HS-5 (cell line): ENCODE results near the gene AP2A2.

ENCODE experiments used
- DNase-seq: peaks from one replicate; pipeline ENCODE4 v3.0.0-alpha.2; 2012; ENCODE audit warnings: low read depth

The AP2A2 gene

DNA sequence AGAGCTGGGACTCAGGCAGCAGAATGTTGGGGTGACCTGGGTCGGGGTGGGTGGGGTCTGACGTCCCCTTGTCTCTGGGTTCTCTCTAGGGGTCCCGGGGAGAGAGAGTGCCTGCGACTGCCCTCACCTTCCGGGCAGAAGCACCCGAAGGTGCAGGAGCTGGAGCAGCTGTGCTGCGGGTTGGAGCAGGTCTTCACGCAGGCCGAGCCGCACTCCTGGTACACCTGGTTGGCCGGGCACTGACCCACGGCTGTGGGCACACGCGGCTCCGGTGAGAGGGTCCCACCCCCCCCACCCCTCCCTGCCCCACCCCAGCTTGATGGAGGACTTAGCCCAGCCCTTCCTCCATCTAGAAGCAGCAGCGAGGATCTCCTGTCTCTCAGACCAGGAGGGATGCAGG lies 104.4 kb downstream of the AP2A2 start:
- no peak for DNase-seq

GRCh38 chr11:1030556-1030955 lies 104.9 kb downstream of the AP2A2 start:
- no peak for DNase-seq

DNA sequence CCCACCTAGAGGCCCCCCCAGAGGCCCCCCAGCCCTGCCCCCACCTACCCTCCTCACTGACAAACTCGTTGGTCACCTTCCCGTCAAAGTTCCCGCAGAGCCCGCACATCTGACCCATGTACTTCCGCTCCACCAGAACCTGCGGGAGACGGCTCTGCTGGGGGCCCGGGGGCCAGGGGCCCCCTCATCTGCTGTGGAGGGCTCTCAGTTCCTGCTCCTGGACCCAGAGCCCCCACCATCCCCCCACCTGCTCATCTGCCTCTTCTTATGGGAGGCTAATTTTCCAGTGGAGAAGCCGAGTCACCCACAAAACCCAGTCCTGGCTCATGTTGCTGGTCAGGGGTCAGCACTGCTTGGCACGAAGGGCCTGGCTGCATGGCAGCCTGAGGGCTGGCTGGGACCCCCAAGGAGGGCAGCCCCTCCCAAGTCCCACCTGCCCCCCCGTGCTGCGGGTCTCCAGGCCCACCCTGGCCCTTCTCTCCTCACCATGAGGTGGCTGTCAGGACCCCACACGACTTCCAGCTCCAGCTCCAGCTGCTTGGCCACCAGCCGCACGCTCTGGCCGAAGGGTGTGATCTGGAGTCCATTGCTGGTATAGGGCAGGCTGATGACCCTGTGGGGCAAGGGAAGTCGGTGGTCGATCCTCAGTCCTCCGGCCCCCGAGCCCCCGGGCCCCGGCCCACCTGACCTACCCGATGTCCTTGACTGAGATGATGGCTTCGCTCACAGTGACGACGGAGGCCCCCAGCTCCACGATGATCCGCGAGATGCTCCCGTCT lies 105.6 kb downstream of the AP2A2 start:
- no peak for DNase-seq

DNA sequence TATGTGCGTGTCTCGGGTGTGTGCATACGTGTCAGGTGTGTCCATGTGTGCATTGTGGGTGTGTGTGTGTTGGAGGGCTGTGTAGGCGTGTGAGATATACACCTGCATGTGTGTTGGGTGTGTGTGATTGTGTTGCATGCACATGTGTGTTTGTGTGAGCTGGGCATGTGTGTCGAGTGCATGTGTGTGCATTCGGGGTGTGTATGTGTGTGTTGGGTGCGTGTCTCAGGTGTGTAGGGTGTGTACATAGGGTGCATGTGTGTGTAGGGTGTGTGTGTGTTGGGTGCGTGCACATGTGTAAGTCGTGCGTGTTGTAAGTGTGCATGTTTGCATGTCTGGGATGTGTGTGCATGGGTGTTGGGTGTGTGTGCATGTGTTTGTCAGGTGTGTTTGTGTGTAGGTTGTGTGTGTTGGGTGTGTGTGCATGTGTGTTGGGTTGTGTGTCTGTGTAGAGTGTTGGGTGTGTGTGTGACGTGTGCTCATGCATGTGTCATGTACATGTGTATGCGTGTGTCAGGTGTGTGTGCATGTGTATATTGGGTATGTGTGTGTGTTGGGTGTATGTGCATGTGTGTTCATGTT lies 106.7 kb downstream of the AP2A2 start:
- DNase-seq = no peak

DNA sequence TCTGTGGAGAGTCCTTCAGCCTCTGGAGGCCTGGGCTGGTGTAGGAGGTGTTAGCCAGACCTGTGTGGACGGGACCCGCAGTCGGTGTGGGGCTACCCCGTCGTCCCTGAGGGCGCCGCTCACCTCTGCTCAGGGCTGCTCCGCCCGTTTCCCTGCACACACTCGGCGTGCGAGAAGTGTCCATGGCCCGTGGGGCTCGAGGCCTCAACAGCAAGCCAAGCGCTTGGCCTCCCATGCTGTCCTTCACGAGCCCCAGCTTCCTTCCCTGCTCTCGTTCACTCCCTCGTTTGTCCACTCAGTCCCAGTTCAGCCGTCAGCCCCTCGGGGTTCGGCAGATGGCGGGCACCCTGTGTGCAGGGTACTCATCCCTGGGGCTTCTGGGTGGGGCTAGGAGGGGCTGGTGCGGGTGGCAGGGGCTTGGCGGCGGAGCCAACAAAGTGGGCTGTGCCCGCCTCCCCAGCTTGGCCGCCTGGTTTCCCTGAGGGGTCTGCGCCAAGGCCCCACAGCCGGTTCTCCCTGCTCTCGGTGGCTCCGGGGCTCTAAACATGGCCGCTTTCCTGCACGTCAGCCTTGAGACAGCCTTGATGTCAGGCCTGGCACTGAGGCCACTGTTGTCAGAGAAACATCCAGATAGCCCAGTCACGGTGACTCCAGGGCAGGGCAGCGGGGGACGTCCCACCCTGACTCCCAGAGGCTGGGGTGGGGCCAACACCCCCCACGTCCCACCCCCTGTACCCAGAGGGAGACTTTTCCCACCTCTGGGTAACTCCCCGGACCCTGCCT lies 107.5 kb downstream of the AP2A2 start:
- DNase-seq = no peak

- no peak for DNase-seq
These were observed 108.3 kb downstream of the AP2A2 start for GRCh38 chr11:1034001-1034400.

DNA sequence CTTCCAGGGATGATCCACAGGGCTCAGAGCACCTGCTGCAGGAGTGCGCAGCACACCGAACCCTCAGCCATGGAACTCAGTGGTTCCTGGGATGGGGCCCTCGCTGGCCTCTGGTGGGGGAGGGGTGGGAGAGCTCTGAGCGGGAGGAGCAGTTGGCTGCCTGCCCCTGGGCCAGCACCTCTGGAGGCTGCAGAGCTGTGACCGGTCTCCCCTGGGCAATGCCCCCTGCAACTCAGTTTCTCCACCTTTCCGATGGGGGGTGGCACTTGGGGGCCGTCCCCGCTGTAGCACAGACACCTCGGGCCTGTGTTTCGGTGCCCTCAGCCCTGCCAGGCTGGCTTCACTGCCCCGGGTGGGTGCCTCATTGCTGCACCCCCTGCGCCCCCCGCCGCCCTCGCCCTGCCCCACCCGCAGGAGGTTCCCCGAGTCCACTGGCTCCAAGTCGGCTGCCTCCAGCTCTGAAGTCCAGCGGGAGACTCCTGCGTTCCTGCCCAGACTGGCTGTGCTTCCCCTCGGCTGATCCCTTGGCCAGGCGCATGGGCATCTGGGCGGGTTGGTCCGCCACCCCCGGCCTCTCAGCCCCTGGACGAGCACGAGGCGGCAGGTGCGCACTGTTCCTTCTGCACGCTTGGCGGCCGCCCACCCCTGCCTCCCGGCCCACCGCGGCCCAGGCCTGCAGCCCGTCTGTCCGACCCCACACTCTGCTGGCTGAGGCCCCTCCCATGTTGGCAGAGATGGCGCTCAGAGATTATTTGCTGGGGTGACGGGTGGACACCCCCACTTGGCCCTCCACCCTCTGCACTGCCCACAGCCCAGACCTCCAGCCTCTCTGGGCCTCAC lies 109.0 kb downstream of the AP2A2 start:
- no peak for DNase-seq

GRCh38 chr11:1035577-1036283 lies 110.1 kb downstream of the AP2A2 start:
- no peak for DNase-seq

DNA sequence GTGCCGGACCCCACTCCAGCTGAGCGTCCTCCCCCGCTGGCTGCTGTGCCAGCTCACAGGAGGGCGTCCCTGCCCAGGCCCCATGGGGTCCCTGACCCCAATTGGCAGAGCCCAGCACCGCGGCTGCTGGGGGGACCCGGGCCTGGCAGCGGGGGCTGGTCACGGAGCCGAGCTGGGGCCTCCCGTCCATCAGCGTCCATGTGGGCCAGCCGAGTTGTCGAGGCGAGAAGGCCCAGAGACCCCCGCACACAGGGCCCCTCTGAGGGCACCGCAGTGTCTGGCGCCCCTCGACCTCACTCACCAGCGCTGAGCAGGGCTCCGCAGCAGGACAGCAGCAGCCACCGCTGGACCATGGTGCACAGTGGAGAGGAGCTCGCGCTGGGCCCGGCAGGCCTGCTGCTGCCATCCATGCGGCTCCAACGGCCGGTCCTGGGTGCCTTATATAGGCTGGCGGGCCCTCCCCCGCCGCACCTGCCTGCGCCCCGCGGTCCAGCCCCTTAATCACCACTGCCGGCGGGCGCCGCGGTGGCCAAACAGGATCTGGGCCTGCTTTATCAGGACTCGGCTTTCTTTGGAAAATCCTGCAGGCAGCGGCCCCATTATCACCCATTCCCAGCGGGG lies 110.7 kb downstream of the AP2A2 start, which contains the start of gene MUC6:
MUC6 (minus strand) TSS at position 416 of the 621 bp plus-strand sequence; CDS start at position 353, 63 bp downstream.
- DNase-seq = no peak

- DNase-seq = no peak
These were observed 111.3 kb downstream of the AP2A2 start for GRCh38 chr11:1036931-1037330.

- no peak for DNase-seq
These were observed 111.9 kb downstream of the AP2A2 start for GRCh38 chr11:1037506-1038055.

DNA sequence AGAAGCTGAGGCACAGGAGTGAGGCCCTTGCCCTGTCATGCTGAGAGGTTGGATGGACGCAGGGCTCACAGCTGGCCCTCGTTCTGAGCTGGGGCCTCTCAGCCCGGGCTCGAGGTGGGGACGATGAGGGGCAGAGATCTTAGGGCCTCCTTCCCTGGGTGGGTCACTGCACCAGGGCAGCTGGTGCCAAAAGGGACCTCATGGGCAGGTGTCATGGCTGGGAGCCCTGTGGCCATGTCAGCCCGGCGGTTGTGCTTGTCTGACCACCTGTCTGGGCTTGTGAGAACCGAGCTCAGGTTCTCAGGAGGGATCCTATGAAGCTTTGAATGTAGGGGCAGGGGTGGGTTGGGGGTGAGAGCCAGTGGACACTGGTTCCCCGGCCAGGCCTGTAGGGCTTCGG lies 112.7 kb downstream of the AP2A2 start:
- DNase-seq = no peak

- no peak for DNase-seq
These were observed 113.3 kb downstream of the AP2A2 start for GRCh38 chr11:1038921-1039320.

- no peak for DNase-seq
These were observed 114.1 kb downstream of the AP2A2 start for GRCh38 chr11:1039481-1040427.

- no peak for DNase-seq
These were observed 114.9 kb downstream of the AP2A2 start for GRCh38 chr11:1040428-1041148.

GRCh38 chr11:1041149-1041467 lies 115.4 kb downstream of the AP2A2 start:
- DNase-seq = no peak

DNA sequence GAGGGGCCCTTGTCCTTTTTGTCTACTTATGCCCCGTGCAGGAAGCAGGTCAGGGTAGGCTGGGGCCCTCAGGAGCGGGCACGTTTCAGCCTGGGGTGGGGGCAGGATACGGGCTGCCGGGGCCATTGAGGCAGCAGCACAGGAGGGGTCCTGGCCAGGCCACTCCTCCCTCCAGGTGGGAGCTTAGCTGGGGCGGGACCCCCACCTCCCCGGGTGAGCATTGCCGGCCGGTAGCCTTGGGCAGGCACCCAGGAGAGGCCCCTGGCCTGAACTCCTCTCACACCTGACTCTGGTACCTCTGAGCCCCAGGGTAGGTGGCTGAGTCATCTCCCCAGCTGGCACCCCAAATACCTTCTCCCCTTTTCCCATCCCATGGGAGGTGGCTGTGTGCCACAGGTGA lies 115.8 kb downstream of the AP2A2 start:
- DNase-seq = no peak

GRCh38 chr11:1041936-1042608 lies 116.4 kb downstream of the AP2A2 start:
- DNase-seq = no peak
